ENCODE results near the gene PIEZO1. TPM values are rescaled to one million over a fixed set of nuclear protein-coding genes. Genes with fewer than 3 reads are reported as not detected.

The PIEZO1 gene
- total and polyA plus RNA-seq, 9 of the 15 experiments (the other 6 are each of a cell fraction or from before 2014, with no cell fraction given), result 3.6 to 432 (median 131) TPM

DNA sequence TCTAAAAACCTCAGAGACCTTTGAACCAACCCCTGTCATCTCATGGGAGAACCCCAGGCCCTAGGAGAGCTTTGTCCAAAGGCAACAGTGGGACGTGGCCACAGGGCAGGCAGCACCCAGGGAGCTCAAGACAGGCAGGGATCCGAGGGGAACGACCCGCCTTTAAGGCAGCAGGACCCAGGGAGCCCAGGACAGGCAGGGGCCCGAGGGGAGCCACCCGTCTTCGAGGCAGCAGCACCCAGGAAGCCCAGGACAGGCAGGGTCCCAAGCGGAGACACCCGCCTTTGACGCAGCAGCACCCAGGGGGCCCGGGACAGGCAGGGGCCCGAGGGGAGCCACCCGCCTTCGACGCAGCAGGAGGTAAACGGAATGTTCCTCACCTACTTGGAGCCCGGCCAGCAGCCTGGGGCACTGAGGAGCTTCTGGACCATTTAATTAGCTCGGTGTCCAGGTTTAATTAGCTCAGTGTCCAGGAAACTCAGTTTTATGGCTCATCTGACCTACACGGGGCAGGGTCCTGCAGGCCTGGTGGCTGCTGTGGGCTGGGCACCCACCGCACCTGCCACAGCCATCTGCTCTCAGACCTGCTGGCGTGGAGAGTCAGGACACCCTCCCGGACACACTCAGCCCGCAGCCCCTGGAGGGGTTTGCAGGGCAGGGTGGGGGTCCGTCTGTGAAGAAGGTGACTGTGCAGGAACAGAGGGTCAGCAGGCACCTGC lies 24.4 kb downstream of the PIEZO1 start:
- H3K79me2 ChIP-seq (ENCODE audit: control insufficient read depth, insufficient read depth, low read length), result peaks cover 96% of the 10 kb centered on the region
- POLR2A ChIA-PET, result interaction anchor here (0.7 to 8.9 kb wide), 6 partner anchors 11 to 803 kb away, joined by 3 to 102 read pairs (median 4); no protein-coding TSS in a partner anchor

DNA sequence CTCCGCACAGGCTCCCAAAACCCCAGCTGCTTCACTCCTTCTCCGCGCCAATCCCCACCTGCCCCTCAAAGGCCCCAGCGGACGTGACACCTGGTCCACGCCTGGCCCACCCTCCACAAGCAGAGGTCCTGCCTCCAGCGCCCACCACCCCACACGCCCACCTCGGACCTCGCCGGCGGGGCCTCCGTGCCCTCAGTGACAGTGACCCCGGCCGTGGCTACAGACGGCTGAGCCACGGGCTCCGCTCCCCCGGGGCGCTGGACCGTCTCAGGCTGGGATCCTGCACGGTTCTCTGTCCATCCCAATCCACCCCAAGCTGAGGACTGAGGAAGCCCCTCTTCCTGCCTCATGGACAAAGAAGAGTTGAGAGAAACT lies 25.1 kb downstream of the PIEZO1 start:
- ChIA-PET POLR2A (interaction anchor here (0.7 to 8.9 kb wide), 6 partner anchors 11 to 803 kb away, joined by 3 to 102 read pairs (median 4); no protein-coding TSS in a partner anchor), CTCF (ENCODE audit: low intra/inter-chr PET ratio) (no interaction called here)
- Histone ChIP-seq H3K9ac (ENCODE audit: insufficient read depth in 1 of 2, low read depth in 2 of 2, low read length in 2 of 2) (peak overlapping the region in 1 of 2 experiments; percentile 18; a peak in 2 of 4 replicates), H3K36me3 (ENCODE audit: control insufficient read depth, insufficient read depth, low read length) (peaks cover 93% of the 10 kb centered on the region), H3K79me2 (ENCODE audit: control insufficient read depth, insufficient read depth, low read length) (peaks cover 96% of the 10 kb centered on the region), H3K27me3 (ENCODE audit: control insufficient read depth in 2 of 2, insufficient read depth in 2 of 2, low read length in 2 of 2) (no peaks in the 10 kb centered on the region), H3K9me3 (replicated peaks; ENCODE audit: control insufficient read depth, insufficient read depth, low read depth, low read length) (no peaks in the 10 kb centered on the region), H3K4me2 (ENCODE audit: insufficient read depth, low read length) (no peak overlapping the region), H4K20me1 (replicated peaks; ENCODE audit: control insufficient read depth, insufficient read depth, low read length) (peaks cover 85% of the 10 kb centered on the region), H3K4me1 (replicated peaks in 1 of 2; ENCODE audit: control insufficient read depth in 2 of 2, insufficient read depth in 2 of 2, low read length in 2 of 2) (peaks cover 24 to 93% of the 10 kb centered on the region in 2 experiments), H3K9me1 (ENCODE audit: control insufficient read depth, insufficient read depth, low read length) (peaks cover 39% of the 10 kb centered on the region), H3K27ac (ENCODE audit: extremely low read depth, low read depth, low read length) (peak overlapping the region; percentile 44; the same call in 1 of the 3 replicates), H2AFZ (ENCODE audit: low read depth, low read length) (no peak overlapping the region), H3K4me3 (no peak overlapping the region)
- intact Hi-C loops (cut with micrococcal nuclease), result no loop called here
- DNase-seq (ENCODE audit: extremely low read depth in 1 of 4, low spot score in 3 of 4) (no peak), FAIRE-seq (no peak), ATAC-seq (no peak)
- BruUV-seq (replicated peaks), result no TSS peak
- in situ Hi-C loops (cut with MboI), result no loop called here
- TF ChIP-seq MBD2 (IDR thresholded peaks at IDR 0.05; ENCODE audit: borderline replicate concordance, low read depth) (no peak; the same call in 1 of the 2 replicates), POLR2G (IDR thresholded peaks at IDR 0.05; ENCODE audit: low read depth, low read length) (peak; percentile 66)
- WGBS (ENCODE audit: insufficient coverage, low coverage, missing lambda C conversion rate), result 93% methylated on average over 18 of the region's 22 CpGs

More for the DNA sequence above, 24.4 kb downstream of the PIEZO1 start:
- H3K4me3 ChIP-seq, result no peak overlapping the region
- H3K9me1 ChIP-seq (ENCODE audit: control insufficient read depth, insufficient read depth, low read length), result peaks cover 42% of the 10 kb centered on the region
- no peak overlapping the region for H2AFZ ChIP-seq (ENCODE audit: low read depth, low read length)
- H3K4me2 ChIP-seq (ENCODE audit: insufficient read depth, low read length), result no peak overlapping the region
- WGBS (ENCODE audit: insufficient coverage, low coverage, missing lambda C conversion rate), result 79% methylated on average over 24 of the region's 24 CpGs
- peak overlapping the region in 1 of 2 experiments; percentile 78; a peak in 2 of 4 replicates for H3K9ac ChIP-seq (ENCODE audit: insufficient read depth in 1 of 2, low read depth in 2 of 2, low read length in 2 of 2)
- no peaks in the 10 kb centered on the region for H3K27me3 ChIP-seq (ENCODE audit: control insufficient read depth in 2 of 2, insufficient read depth in 2 of 2, low read length in 2 of 2)
- TF ChIP-seq HMGN3 (IDR thresholded peaks at IDR 0.05; ENCODE audit: borderline replicate concordance, extremely low read depth, insufficient read length, low read depth, low read length), result peak; percentile 20
- TF ChIP-seq POLR2G (IDR thresholded peaks at IDR 0.05; ENCODE audit: low read depth, low read length), result peak; percentile 72
- TF ChIP-seq RBM22 (IDR thresholded peaks at IDR 0.05; ENCODE audit: low read depth, low read length, poor library complexity, severe bottlenecking), result peak; percentile 76
- no peak for TF ChIP-seq KDM5B (IDR thresholded peaks at IDR 0.05; ENCODE audit: insufficient replicate concordance, low read depth, low read length)
- TF ChIP-seq POLR2AphosphoS2 (IDR thresholded peaks at IDR 0.05; ENCODE audit: low read length), result peak; percentile 60; the same call in 1 of the 2 replicates
- no peak for TF ChIP-seq ZNF140 (CRISPR knock-in tag; IDR thresholded peaks at IDR 0.05)
- no peaks in the 10 kb centered on the region for H3K9me3 ChIP-seq (replicated peaks; ENCODE audit: control insufficient read depth, insufficient read depth, low read depth, low read length)
- peak overlapping the region; percentile 44; the same call in 1 of the 3 replicates for H3K27ac ChIP-seq (ENCODE audit: extremely low read depth, low read depth, low read length)
- peaks cover 82% of the 10 kb centered on the region for H4K20me1 ChIP-seq (replicated peaks; ENCODE audit: control insufficient read depth, insufficient read depth, low read length)
- FAIRE-seq, result peak; percentile 67
- peaks cover 92% of the 10 kb centered on the region for H3K36me3 ChIP-seq (ENCODE audit: control insufficient read depth, insufficient read depth, low read length)
- in situ Hi-C loops (cut with MboI) (no loop called here), intact Hi-C loops (cut with micrococcal nuclease) (no loop called here)
- CTCF ChIA-PET (ENCODE audit: low intra/inter-chr PET ratio), result no interaction called here
- no peak for ATAC-seq
- H3K4me1 ChIP-seq (replicated peaks in 1 of 2; ENCODE audit: control insufficient read depth in 2 of 2, insufficient read depth in 2 of 2, low read length in 2 of 2), result peaks cover 24 to 92% of the 10 kb centered on the region in 2 experiments
- no peak for DNase-seq (ENCODE audit: extremely low read depth in 1 of 4, low spot score in 3 of 4)
- BruUV-seq (replicated peaks), result no TSS peak
